GM23248 (cell line): Measurements from ENCODE around the gene RTN4RL2. TPM values are rescaled to one million over a fixed set of nuclear protein-coding genes. Genes with fewer than 3 reads are reported as not detected.

Experiments
- DNase-seq: peaks from one replicate; pipeline ENCODE4 v3.0.0-alpha.2; 2015
- H2AFZ ChIP-seq: fragments of 200-600 bp; sonication (generic); 2 replicates; pipeline ENCODE4 v1.6.1; 2016; ENCODE audit warnings: antibody characterized with exemption
- H3F3A ChIP-seq: fragments of 200-600 bp; sonication (generic); 2 replicates; pipeline ENCODE4 v1.6.1; 2016; ENCODE audit warnings: mild to moderate bottlenecking, antibody characterized with exemption, mixed run types; ENCODE audit not compliant: insufficient read depth
- H3K27ac ChIP-seq: fragments of 200-600 bp; sonication (generic); 2 replicates; pipeline ENCODE4 v1.5.1; 2016; ENCODE audit warnings: mild to moderate bottlenecking
- H3K27me3 ChIP-seq: fragments of 200-600 bp; sonication (generic); replicated peaks from 2 replicates; pipeline ENCODE4 v1.6.1; 2016; ENCODE audit warnings: mild to moderate bottlenecking; ENCODE audit not compliant: insufficient read depth
- H3K36me3 ChIP-seq: fragments of 200-600 bp; sonication (generic); 2 replicates; pipeline ENCODE4 v1.6.1; 2016; ENCODE audit warnings: low read depth, mild to moderate bottlenecking
- H3K4me1 ChIP-seq: fragments of 200-600 bp; sonication (generic); 2 replicates; pipeline ENCODE4 v1.6.1; 2016; ENCODE audit warnings: mild to moderate bottlenecking; ENCODE audit not compliant: insufficient read depth
- H3K4me2 ChIP-seq: fragments of 200-600 bp; sonication (generic); one replicate; pipeline ENCODE4 v1.6.1; 2016; ENCODE audit warnings: mild to moderate bottlenecking; ENCODE audit not compliant: unreplicated experiment
- H3K4me3 ChIP-seq: fragments of 200-600 bp; sonication (generic); 2 replicates; pipeline ENCODE4 v1.5.1; 2016; ENCODE audit warnings: mild to moderate bottlenecking
- H3K79me2 ChIP-seq: fragments of 200-600 bp; sonication (generic); 2 replicates; pipeline ENCODE4 v1.6.1; 2016; ENCODE audit warnings: mild to moderate bottlenecking; ENCODE audit not compliant: insufficient read depth
- H3K9ac ChIP-seq: fragments of 200-600 bp; sonication (generic); 2 replicates; pipeline ENCODE4 v1.6.1; 2016; ENCODE audit warnings: mild to moderate bottlenecking
- H3K9me2 ChIP-seq: fragments of 200-600 bp; sonication (generic); 2 replicates; pipeline ENCODE4 v1.6.1; 2016; ENCODE audit warnings: mixed run types, mild to moderate bottlenecking, moderate library complexity; ENCODE audit not compliant: insufficient read depth
- H3K9me3 ChIP-seq: fragments of 200-600 bp; sonication (generic); one replicate; pipeline ENCODE4 v1.6.1; 2017; ENCODE audit warnings: low read depth
- H4K20me1 ChIP-seq: fragments of 200-600 bp; sonication (generic); 2 replicates; pipeline ENCODE4 v1.6.0; 2016; ENCODE audit not compliant: insufficient read depth
- EZH2 ChIP-seq: fragments of 200-600 bp; sonication (generic); IDR thresholded peaks from 2 replicates; pipeline ENCODE4 v1.6.1; 2018; ENCODE audit warnings: antibody characterized with exemption, mild to moderate bottlenecking; ENCODE audit not compliant: insufficient read depth, poor library complexity, severe bottlenecking
- EZH2phosphoT487 ChIP-seq: fragments of 200-600 bp; sonication (generic); IDR thresholded peaks from 2 replicates; pipeline ENCODE4 v1.6.1; 2018; ENCODE audit warnings: antibody characterized with exemption, moderate library complexity, mild to moderate bottlenecking, low read depth; ENCODE audit not compliant: insufficient read depth
- WGBS, 2 experiments: methylation state at CpG; one replicate each; pipeline ENCODE4 v1.1.6; 2015 to 2017; ENCODE audit warnings: low lambda C conversion rate in 2 of 2, low coverage in 1 of 2; ENCODE audit errors: missing lambda C conversion rate in 2 of 2; 5-methylcytosine and 5-hydroxymethylcytosine counted together
- in situ Hi-C: fragments of 300-500 bp; cut with MboI; formaldehyde crosslinking; loops from 2 replicates; pipeline ENCODE4 v1.15.0; 2020
- polyA plus RNA-seq: library from polyadenylated mRNA; unstranded; fragments of >200 nt; fragmentation: Nextera tagmentation; extraction: Ambion mirVana; gene quantifications from 2 replicates; pipeline ENCODE4 v1.2.1, GENCODE V29; 2016
- total RNA-seq: library from RNA; depleted of rRNA; stranded (reverse); fragments of >200 nt; shearing (Covaris generic); gene quantifications from 2 replicates; pipeline ENCODE4 v1.2.3, GENCODE V29; 2014

RTN4RL2 gene
- total and polyA plus RNA-seq, 2 experiments from 2014 or later, result 0.32 to 1.1 TPM

DNA sequence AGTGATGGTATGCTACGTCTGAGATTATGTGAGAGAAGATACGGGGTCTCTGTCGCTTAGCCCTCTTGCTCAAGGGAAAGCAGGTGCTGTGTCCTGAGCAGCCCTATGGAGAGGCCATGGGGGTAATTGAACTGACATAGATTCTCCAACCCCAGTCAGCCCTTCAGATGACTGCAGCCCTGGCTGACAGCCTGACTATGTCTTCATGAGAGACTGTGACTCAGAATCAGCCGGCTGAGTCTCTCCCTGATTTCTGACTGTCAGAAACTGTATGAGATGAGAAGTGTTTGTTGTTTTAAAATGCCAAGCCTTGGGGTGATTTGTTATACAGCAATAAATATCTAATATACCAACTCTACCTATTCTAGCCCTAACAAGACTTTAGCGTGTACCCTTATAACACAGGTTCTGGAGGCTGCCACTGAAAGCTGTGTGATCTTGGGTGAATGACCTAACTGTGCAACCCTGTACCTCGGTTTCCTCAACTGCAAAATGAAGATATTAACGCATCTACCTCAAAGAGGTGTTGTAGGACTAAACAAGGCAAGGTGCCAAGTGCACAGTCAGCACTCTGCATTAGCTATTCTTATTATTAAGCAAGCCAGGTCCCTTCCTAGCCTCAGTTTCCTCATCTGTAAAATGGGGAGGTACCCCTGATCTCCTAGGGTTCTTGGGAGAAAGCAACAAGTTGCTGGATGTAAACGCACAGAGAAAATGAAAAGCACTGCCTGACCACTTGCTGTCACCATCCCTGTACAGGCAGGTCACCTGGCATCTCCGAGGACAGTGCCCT lies 30.3 kb downstream of the RTN4RL2 start:
- Histone ChIP-seq H3K27me3 (no peaks in the 10 kb centered on the region), H3K27ac (no peak overlapping the region), H3K4me3 (no peak overlapping the region), H3K4me1 (peaks cover 7% of the 10 kb centered on the region), H2AFZ (no peak overlapping the region), H3K4me2 (no peak overlapping the region), H3K79me2 (no peaks in the 10 kb centered on the region), H3K36me3 (no peaks in the 10 kb centered on the region), H4K20me1 (no peaks in the 10 kb centered on the region), H3F3A (peaks cover 12% of the 10 kb centered on the region), H3K9ac (no peak overlapping the region), H3K9me3 (no peaks in the 10 kb centered on the region), H3K9me2 (no peaks in the 10 kb centered on the region)
- peak; percentile 67 for DNase-seq
- in situ Hi-C loops, result no loop called here
- 77 to 83% methylated on average over 9 of the region's 9 CpGs for whole genome bisulfite sequencing, 2 experiments
- TF ChIP-seq EZH2 (no peak), EZH2phosphoT487 (no peak)

DNA sequence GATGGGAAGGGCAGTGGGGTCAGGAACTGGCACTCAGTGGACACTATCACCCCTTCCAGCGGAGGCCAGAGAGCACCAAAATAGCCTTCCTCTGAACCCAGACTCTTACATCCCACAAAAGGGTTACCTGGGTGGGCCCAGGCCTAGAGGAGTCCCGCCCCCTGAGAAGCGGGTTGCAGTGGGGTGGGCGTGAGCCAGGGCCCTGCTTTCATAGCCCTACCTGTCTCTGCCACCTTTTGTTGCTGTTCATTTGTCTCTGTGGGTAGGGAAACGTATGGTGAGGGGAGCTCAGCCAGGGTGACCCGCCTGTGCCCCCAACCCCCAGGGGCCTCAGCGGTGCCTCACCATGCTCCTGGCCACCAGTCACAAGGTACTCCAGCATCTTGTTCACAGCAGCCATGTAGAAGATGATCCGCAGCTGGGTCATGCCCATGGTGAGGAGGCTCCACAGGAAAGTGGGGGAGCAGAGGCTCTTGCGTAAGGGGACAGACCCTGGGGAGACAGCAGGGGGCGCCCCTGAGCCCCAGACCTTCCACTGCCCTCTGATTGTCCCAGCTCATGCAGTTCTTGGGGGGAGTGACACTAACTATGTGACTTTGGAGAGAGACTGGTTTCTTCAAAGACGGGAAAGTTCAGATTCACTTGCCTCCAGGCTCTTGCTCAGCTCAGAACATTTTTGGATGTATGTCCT lies 31.2 kb downstream of the RTN4RL2 start:
- Histone ChIP-seq H3K9ac (no peak overlapping the region), H3K4me1 (no peaks in the 10 kb centered on the region), H3K4me3 (no peak overlapping the region), H3F3A (peaks cover 6% of the 10 kb centered on the region; the same call in 1 of the 2 replicates), H3K27ac (no peak overlapping the region), H4K20me1 (no peaks in the 10 kb centered on the region), H2AFZ (no peak overlapping the region), H3K9me3 (no peaks in the 10 kb centered on the region), H3K4me2 (no peak overlapping the region), H3K79me2 (no peaks in the 10 kb centered on the region), H3K36me3 (no peaks in the 10 kb centered on the region), H3K27me3 (no peaks in the 10 kb centered on the region), H3K9me2 (no peaks in the 10 kb centered on the region)
- WGBS, 2 experiments, result 75 to 83% methylated on average over 11 of the region's 11 CpGs
- DNase-seq, result peak; percentile 47
- TF ChIP-seq EZH2phosphoT487, result no peak
- TF ChIP-seq EZH2, result no peak
- in situ Hi-C loops, result no loop called here

DNA sequence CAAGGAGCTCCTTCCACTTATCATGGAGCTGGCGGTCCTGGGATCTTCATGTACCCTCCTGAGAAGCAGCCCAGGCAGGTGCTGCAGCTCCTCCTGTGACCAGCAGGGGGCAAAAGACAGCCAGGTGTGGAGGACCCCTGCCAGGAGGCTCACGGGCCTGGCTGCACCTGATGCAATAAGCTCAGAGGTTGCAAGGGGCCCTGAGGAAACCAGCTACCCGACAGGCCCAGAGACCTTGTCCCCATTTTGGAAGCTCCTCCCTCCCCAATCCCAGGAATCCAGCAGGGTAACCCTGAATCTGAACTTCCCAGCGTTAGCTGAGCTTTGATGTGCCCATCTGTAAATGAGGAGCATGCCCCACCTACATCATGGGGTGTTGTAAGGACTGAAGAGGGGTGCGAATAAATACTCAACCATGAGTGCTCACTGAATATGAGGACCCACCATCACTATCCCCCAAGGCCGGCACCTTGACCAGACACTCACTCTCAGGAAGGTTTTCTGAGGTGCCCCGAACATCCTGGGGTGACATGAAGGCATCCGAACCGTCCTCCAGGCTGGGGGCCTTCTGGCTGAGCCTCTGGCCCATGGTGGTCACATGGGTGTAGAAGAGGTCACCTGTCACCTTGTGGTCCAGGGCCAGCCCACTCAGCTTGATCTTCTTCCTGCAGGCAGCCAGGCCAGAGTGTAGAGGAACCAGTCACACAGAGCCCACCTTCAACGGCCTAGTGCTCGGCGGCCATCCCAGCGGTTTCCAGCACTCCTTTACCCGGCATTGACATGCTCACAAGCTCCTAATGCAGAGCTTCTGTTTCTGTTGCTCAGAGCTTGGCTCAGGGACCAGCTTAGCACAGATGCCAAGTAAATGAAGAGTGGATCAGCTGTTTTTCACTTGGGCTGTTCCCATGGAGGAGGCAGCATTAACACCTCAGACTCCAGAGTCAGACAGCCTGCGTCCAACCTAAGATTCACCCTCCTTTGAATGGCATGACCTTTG lies 33.5 kb downstream of the RTN4RL2 start:
- H3K4me1 ChIP-seq, result no peaks in the 10 kb centered on the region
- in situ Hi-C loops, result no loop called here
- H3F3A ChIP-seq, result peaks cover 6% of the 10 kb centered on the region; the same call in 1 of the 2 replicates
- TF ChIP-seq EZH2, result no peak
- TF ChIP-seq EZH2phosphoT487, result no peak
- H3K9ac ChIP-seq, result no peak overlapping the region
- H3K27ac ChIP-seq, result no peak overlapping the region
- peak; percentile 30 for DNase-seq
- H2AFZ ChIP-seq, result no peak overlapping the region
- H3K79me2 ChIP-seq, result no peaks in the 10 kb centered on the region
- WGBS, 2 experiments, result 54 to 61% methylated on average over 15 of the region's 15 CpGs
- H3K27me3 ChIP-seq, result no peaks in the 10 kb centered on the region
- no peaks in the 10 kb centered on the region for H3K36me3 ChIP-seq
- H3K9me3 ChIP-seq, result no peaks in the 10 kb centered on the region
- H3K4me3 ChIP-seq, result no peak overlapping the region
- no peak overlapping the region for H3K4me2 ChIP-seq
- no peaks in the 10 kb centered on the region for H3K9me2 ChIP-seq
- no peaks in the 10 kb centered on the region for H4K20me1 ChIP-seq

DNA sequence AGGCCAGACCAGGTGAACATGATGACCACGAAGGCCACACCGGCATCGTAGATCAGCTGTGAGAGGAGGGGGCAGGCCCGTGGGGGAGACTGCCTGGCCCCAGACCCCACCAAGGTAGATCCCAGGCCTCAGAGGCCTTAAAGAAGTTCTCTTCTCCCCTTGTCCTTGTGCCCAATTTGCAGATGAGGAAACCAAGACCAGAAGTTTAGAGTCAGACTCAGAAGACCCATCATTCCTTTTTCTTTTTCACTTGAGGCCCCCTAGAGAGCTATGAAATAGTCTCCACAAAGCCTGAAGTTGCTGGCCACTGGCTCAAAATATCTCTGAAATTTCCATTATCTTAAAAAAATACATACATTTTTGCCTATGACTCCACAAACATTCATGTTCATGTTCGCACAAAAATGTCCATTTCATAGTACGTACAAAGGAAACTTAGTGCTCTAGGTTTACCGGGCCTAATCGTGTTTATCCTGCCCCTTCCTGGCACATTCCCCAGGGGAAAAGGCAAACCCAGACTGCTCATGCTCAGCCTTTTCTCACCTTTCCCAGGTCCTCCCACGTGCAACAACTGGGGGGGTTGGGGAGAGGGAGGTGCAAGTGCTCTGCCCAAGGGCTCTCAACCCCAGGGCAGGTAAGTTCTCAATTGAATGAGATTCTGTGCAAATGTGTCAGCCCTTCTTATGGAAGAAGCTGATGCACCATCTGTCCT lies 35.9 kb downstream of the RTN4RL2 start:
- Histone ChIP-seq H3K4me2 (no peak overlapping the region), H3K9ac (no peak overlapping the region), H3K79me2 (no peaks in the 10 kb centered on the region), H3K27ac (no peak overlapping the region), H4K20me1 (no peaks in the 10 kb centered on the region), H3K9me3 (no peaks in the 10 kb centered on the region), H3K4me1 (no peaks in the 10 kb centered on the region), H3K9me2 (no peaks in the 10 kb centered on the region), H2AFZ (no peak overlapping the region), H3K36me3 (no peaks in the 10 kb centered on the region), H3K27me3 (no peaks in the 10 kb centered on the region), H3F3A (no peaks in the 10 kb centered on the region), H3K4me3 (no peak overlapping the region)
- DNase-seq, result no peak
- in situ Hi-C loops, result no loop called here
- WGBS, 2 experiments, result 84 to 91% methylated on average over 8 to 9 of the region's 9 CpGs
- TF ChIP-seq EZH2phosphoT487 (no peak), EZH2 (no peak)
